MCF 10A (cell line): ENCODE data around the gene CCDC12. TPM values are rescaled to one million over a fixed set of nuclear protein-coding genes. Genes with fewer than 3 reads are reported as not detected.
A peak's percentile ranks its signal among the peaks of the same experiment; 100 is the strongest.

Experiments used
- Bru-seq: library from RNA; stranded (reverse); fragments of 400-500 nt; gene quantifications from one replicate; lab custom pipeline; 2021; lab: Mats Ljungman, UMichigan
- BruChase-seq, 2 experiments: library from RNA; stranded (reverse); fragments of 400-500 nt; gene quantifications; one replicate each; lab custom pipeline; 2021; lab: Mats Ljungman, UMichigan
- BruUV-seq: library from RNA; stranded (reverse); fragments of 400-500 nt; replicated peaks from 2 replicates; lab custom pipeline; 2021; lab: Mats Ljungman, UMichigan
- CTCF ChIA-PET: fragments of 300-600 bp; sonication (Branson Sonifier 250); formaldehyde crosslinking; extraction: SDS; loops from one replicate; lab custom pipeline; 2021; ENCODE audit warnings: antibody characterized with exemption, inconsistent platforms; lab: Yijun Ruan, JAX
- POLR2A ChIA-PET: fragments of 300-600, 350-650 bp; sonication (Branson Sonifier 250); formaldehyde crosslinking; extraction: SDS; loops from one replicate; lab custom pipeline; 2020; ENCODE audit warnings: antibody characterized with exemption, inconsistent platforms; lab: Yijun Ruan, JAX
- DNase-seq: peaks from one replicate; pipeline ENCODE4 v3.0.0-alpha.2; 2018; ENCODE audit not compliant: unreplicated experiment
- H3K27ac Mint-ChIP-seq: one replicate; pipeline ENCODE4 v1.8.0; 2022; ENCODE audit warnings: mild to moderate bottlenecking, low read depth, mixed read lengths; ENCODE audit not compliant: unreplicated experiment
- H3K27me3 Mint-ChIP-seq: one replicate; pipeline ENCODE4 v1.8.0; 2022; ENCODE audit warnings: mixed read lengths; ENCODE audit not compliant: insufficient read depth, unreplicated experiment
- H3K36me3 Mint-ChIP-seq: one replicate; pipeline ENCODE4 v1.8.0; 2022; ENCODE audit warnings: mild to moderate bottlenecking, moderate library complexity, mixed read lengths; ENCODE audit not compliant: insufficient read depth, unreplicated experiment
- H3K4me1 Mint-ChIP-seq: one replicate; pipeline ENCODE4 v1.8.0; 2022; ENCODE audit warnings: mixed read lengths; ENCODE audit not compliant: insufficient read depth, unreplicated experiment
- H3K4me3 Mint-ChIP-seq: one replicate; pipeline ENCODE4 v1.8.0; 2022; ENCODE audit warnings: mild to moderate bottlenecking, moderate library complexity, mixed read lengths; ENCODE audit not compliant: unreplicated experiment
- H3K9me3 Mint-ChIP-seq: one replicate; pipeline ENCODE4 v1.8.0; 2022; ENCODE audit warnings: mixed read lengths; ENCODE audit not compliant: unreplicated experiment
- intact Hi-C: fragments of 100-400 bp; cut with micrococcal nuclease; formaldehyde crosslinking; loops from 2 replicates; pipeline ENCODE4 v1.14.1; 2022
- long read RNA-seq: library from polyadenylated mRNA; stranded (forward); transcript quantifications from one replicate; pipeline ENCODE4 v2.0.0, GENCODE V29; 2022
- total RNA-seq: library from RNA; stranded (reverse); gene quantifications from 2 replicates; pipeline ENCODE4 v1.2.3, GENCODE V29; 2022
- TF ChIP-seq, protein P1 (sequence below): fragments of 200-600 bp; IDR thresholded peaks from one replicate; pipeline ENCODE4 v1.8.0; 2022; ENCODE audit warnings: antibody characterized with exemption, mild to moderate bottlenecking; ENCODE audit not compliant: unreplicated experiment

The CCDC12 gene
- total RNA-seq (43.9 and 45.9 TPM in 2 replicates), Bru-seq, nascent RNA (percentile 81 among the genes with signal in this experiment), BruChase-seq, experiment 1, labeled RNA remaining after a 6-hour chase (percentile 66 among the genes with signal in this experiment), BruChase-seq, experiment 2, labeled RNA remaining after a 2-hour chase (percentile 66 among the genes with signal in this experiment)
- long read RNA-seq, partial matches to known transcripts: 62 of 68 reads
- long read RNA-seq, other reads (novel, unspliced or antisense): 6 of 68 reads

DNA sequence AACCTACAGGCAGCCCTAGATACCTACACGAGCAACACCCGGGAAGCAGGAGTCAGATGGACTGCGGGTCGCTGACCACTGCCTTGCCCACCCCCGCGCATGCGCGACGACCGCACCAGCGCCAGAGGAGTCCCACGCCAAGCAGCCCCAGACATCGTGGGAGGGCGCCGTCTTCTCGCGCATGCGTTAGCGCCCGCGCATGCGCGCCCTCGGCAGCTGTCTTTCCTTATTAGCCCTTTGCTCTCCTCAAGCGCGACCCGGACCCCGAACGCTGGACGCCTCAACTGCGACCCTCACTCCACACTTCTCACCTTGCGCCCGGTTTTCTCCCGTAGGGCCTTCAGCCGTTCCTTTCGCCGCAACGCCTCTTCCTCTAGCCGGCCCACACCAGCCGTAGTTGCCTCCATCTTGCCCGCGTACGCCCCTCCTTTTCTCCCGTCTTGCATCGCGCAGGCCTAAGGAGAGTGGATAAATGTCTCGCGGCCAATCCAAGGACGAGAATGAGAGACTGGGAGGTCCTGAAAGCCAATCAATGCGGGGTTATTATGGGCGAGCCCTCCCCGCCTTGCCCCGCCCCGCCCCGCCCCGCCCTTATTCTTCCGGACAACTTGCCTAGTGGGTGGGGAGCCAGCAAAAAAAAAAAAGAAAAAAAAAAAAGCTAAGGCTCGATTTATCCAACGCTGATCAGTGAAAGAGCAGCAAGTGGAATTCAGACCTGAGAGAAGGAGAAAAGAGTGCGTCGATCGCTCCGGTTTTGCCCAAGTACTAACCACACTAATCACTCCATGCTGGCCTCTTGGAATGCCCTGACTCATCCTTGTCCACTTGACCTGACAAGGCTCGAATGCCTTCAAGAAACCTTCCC lies at the start of gene CCDC12:
TSS of gene CCDC12 (minus strand) at position 420 of the 865 bp plus-strand sequence. CDS start at position 407, 13 bp downstream.
- peak within 1 kb of the TSS; percentile 100 for H3K27ac Mint-ChIP-seq
- TF ChIP-seq, protein P1, sequence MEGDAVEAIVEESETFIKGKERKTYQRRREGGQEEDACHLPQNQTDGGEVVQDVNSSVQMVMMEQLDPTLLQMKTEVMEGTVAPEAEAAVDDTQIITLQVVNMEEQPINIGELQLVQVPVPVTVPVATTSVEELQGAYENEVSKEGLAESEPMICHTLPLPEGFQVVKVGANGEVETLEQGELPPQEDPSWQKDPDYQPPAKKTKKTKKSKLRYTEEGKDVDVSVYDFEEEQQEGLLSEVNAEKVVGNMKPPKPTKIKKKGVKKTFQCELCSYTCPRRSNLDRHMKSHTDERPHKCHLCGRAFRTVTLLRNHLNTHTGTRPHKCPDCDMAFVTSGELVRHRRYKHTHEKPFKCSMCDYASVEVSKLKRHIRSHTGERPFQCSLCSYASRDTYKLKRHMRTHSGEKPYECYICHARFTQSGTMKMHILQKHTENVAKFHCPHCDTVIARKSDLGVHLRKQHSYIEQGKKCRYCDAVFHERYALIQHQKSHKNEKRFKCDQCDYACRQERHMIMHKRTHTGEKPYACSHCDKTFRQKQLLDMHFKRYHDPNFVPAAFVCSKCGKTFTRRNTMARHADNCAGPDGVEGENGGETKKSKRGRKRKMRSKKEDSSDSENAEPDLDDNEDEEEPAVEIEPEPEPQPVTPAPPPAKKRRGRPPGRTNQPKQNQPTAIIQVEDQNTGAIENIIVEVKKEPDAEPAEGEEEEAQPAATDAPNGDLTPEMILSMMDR: no peak
- intact Hi-C loops: loop anchor here (1.0 to 2.0 kb wide), 2 partner anchors 41 to 64 kb away; no protein-coding TSS in a partner anchor
- CTCF ChIA-PET: interaction anchor here (0.7 to 1.0 kb wide), 4 partner anchors 17 to 344 kb away, joined by 3 to 4 read pairs (median 3); no protein-coding TSS in a partner anchor
- H3K4me1 Mint-ChIP-seq: peaks cover 30% of the 10 kb centered on the region
- DNase-seq: peak; percentile 100
- BruUV-seq: TSS peak; percentile 44
- H3K4me3 Mint-ChIP-seq: peak within 1 kb of the TSS; percentile 97
- POLR2A ChIA-PET: interaction anchor here (0.6 to 3.2 kb wide), 12 partner anchors 16 to 787 kb away, joined by 3 to 32 read pairs (median 4); partner anchors contain the start of genes ALS2CL and PTPN23
- no peaks in the 10 kb centered on the region for H3K27me3 Mint-ChIP-seq
- no peaks in the 10 kb centered on the region for H3K9me3 Mint-ChIP-seq
- H3K36me3 Mint-ChIP-seq: peaks cover 45% of the 10 kb centered on the region

DNA sequence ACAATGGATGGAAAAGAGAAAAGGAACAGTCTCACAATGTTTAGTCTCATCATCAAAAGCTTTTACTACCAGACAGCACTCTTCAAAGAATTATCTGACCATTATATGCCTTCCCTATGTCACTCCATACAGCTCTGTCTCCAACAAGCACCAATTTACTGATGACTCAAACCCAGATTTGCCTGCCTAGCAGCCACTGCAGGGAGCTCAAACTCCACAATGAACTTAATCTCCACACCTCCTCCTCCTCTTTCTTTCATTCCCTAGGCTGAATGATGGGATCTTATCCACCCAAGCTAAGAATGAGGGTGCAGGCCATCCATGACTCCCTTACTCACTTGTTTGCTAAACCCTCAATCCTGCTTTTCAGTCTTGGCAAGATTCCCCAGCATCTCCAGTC lies 48.4 kb upstream of the CCDC12 start:
- CTCF ChIA-PET: interaction anchor here (0.6 to 0.7 kb wide), 2 partner anchors 17 to 68 kb away, joined by 3 read pairs; no protein-coding TSS in a partner anchor
- POLR2A ChIA-PET: interaction anchor here (1.0 kb wide), 1 partner anchor 74 kb away, joined by 3 read pairs; no protein-coding TSS in a partner anchor
- DNase-seq: no peak
- TF ChIP-seq, protein P1: no peak
- H3K27me3 Mint-ChIP-seq: no peaks in the 10 kb centered on the region
- no peak overlapping the region for H3K27ac Mint-ChIP-seq
- no TSS peak for BruUV-seq
- no peaks in the 10 kb centered on the region for H3K9me3 Mint-ChIP-seq
- peaks cover 35% of the 10 kb centered on the region for H3K36me3 Mint-ChIP-seq
- H3K4me1 Mint-ChIP-seq: peaks cover 17% of the 10 kb centered on the region
- intact Hi-C loops: no loop called here
- no peak overlapping the region for H3K4me3 Mint-ChIP-seq

DNA sequence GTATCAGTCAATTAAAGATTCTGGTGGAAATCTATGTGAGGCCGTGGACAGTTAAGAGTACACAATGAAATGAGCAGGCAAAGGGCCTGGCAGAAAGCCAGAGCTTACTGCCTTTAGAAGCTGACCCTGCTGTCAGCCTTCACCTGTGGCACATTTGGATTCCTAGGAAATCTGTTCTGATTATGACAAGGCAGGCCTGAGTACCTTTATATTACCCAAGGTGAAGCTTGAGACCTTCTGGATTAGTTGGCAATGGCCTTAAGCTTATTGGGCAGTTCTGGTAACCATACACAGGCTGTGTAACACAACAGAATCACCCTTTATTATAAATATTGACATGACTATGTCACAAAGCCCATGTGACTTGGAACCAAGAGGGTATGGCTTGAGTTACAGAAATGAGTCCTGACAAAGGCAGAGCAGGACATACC lies 46.1 kb upstream of the CCDC12 start:
- no peak for DNase-seq
- POLR2A ChIA-PET: no interaction called here
- CTCF ChIA-PET: interaction anchor here (1.0 kb wide), 1 partner anchor 88 kb away, joined by 3 read pairs; no protein-coding TSS in a partner anchor
- Mint-ChIP-seq H3K4me3 (no peak overlapping the region), H3K27me3 (no peaks in the 10 kb centered on the region), H3K36me3 (peaks cover 44% of the 10 kb centered on the region), H3K9me3 (no peaks in the 10 kb centered on the region), H3K4me1 (peaks cover 20% of the 10 kb centered on the region), H3K27ac (no peak overlapping the region)
- intact Hi-C loops: no loop called here
- no TSS peak for BruUV-seq
- TF ChIP-seq, protein P1: no peak
